Uterus (tissue), 2 donors: ENCODE measurements around the gene S100PBP.

ENCODE experiments used
- CTCF ChIP-seq, 4 experiments: fragments of 200-600 bp in 2 of 4; fragments of 450-650 bp in 2 of 4; sonication (generic) in 2 of 4; IDR thresholded peaks; one replicate each; pipeline ENCODE4 v1.5.1; 2016 to 2019; ENCODE audit warnings: antibody characterized with exemption in 4 of 4, mild to moderate bottlenecking in 2 of 4, moderate library complexity in 1 of 4
- POLR2A ChIP-seq, 2 donors: fragments of 450-650 bp; IDR thresholded peaks; one replicate each; pipeline ENCODE4 v1.6.1; 2016; ENCODE audit warnings: antibody characterized with exemption in 2 of 2, mild to moderate bottlenecking in 1 of 2, moderate library complexity in 1 of 2

- TF ChIP-seq CTCF (IDR thresholded peaks at IDR 0.05) = no peak
- no peak for TF ChIP-seq POLR2A (IDR thresholded peaks at IDR 0.05)
Observed at GRCh38 chr1:32773764-32774463, 43.5 kb upstream of the S100PBP start.
